H1 (cell line): ENCODE data around the gene AIG1. TPM values are rescaled to one million over a fixed set of nuclear protein-coding genes. Genes with fewer than 3 reads are reported as not detected.

Experiments used
- ATF3 ChIP-seq: IDR thresholded peaks from 2 replicates; pipeline ENCODE4 v1.6.1; 2011; ENCODE audit warnings: low read depth, mild to moderate bottlenecking, low read length; ENCODE audit not compliant: insufficient read depth
- CEBPB ChIP-seq: IDR thresholded peaks from 2 replicates; pipeline ENCODE4 v1.6.1; 2012; ENCODE audit warnings: low read depth, low read length
- CHD1 ChIP-seq: IDR thresholded peaks from 2 replicates; pipeline ENCODE4 v1.6.1; 2012; ENCODE audit warnings: low read depth, low read length, improper control_type of control experiment
- CHD7 ChIP-seq: fragments of 300-600 bp; sonication (generic); IDR thresholded peaks from 2 replicates; pipeline ENCODE4 v1.7.1; 2012; ENCODE audit warnings: low read length, moderate library complexity, mild to moderate bottlenecking, inconsistent platforms; ENCODE audit not compliant: insufficient replicate concordance
- CREB1 ChIP-seq: IDR thresholded peaks from 2 replicates; pipeline ENCODE4 v1.6.1; 2012; ENCODE audit warnings: inconsistent platforms
- GABPA ChIP-seq: IDR thresholded peaks from 2 replicates; pipeline ENCODE4 v1.6.1; 2011; ENCODE audit warnings: mild to moderate bottlenecking, low read length, moderate library complexity, borderline replicate concordance; ENCODE audit not compliant: insufficient read depth
- MAFK ChIP-seq: IDR thresholded peaks from 2 replicates; pipeline ENCODE4 v1.6.1; 2012; ENCODE audit warnings: low read depth, mild to moderate bottlenecking, improper control_type of control experiment, low read length
- POU5F1 ChIP-seq: IDR thresholded peaks from 2 replicates; pipeline ENCODE4 v1.6.1; 2011; ENCODE audit warnings: low read depth, mild to moderate bottlenecking, low read length, moderate library complexity
- RNF2 ChIP-seq: fragments of 200-900, 300-1000 bp; sonication (generic); IDR thresholded peaks from 2 replicates; pipeline ENCODE4 v1.7.1; 2016; ENCODE audit warnings: borderline replicate concordance, low read depth, mild to moderate bottlenecking, antibody characterized with exemption, low read length; ENCODE audit not compliant: poor library complexity, severe bottlenecking; ENCODE audit errors: missing control alignments
- SIRT6 ChIP-seq: IDR thresholded peaks from one replicate; pipeline ENCODE4 v1.7.1; 2012; ENCODE audit warnings: low read length, inconsistent platforms
- SIX5 ChIP-seq: IDR thresholded peaks from 2 replicates; pipeline ENCODE4 v1.6.1; 2011; ENCODE audit warnings: mild to moderate bottlenecking, low read depth, low read length
- SP2 ChIP-seq: IDR thresholded peaks from 2 replicates; pipeline ENCODE4 v1.6.1; 2012; ENCODE audit warnings: mild to moderate bottlenecking, low read length, inconsistent platforms
- polyA plus RNA-seq, 7 experiments: library from polyadenylated mRNA; depleted of rRNA in 3 of 7; stranded (reverse) in 5 of 7; unstranded in 2 of 7; fragments of >200 nt in 5 of 7; fragments of 200-250 nt in 2 of 7; gene quantifications; 1 replicate in 5 of 7; 2 replicates in 1 of 7; 4 replicates in 1 of 7; pipeline versions ENCODE4 v1.2.1 to v1.2.3, GENCODE V29; 2011 to 2013; ENCODE audit warnings: missing spikeins in 2 of 7, mixed read lengths in 2 of 7
- total RNA-seq: library from RNA; stranded (reverse); fragmentation: NEBNext Ultra II Directional; extraction: Animal tissue kit (Norgen Biotek cat#: 25700); gene quantifications from 2 replicates; pipeline ENCODE4 v1.2.1, GENCODE V29; 2021

AIG1 gene
- total and polyA plus RNA-seq, 2 of the 8 experiments (the other 6 are each of a cell fraction or from before 2014, with no cell fraction given) = 56.6 to 58.4 TPM

- TF ChIP-seq CHD7 = no peak
- TF ChIP-seq GABPA = no peak
- no peak for TF ChIP-seq ATF3
- TF ChIP-seq CEBPB = no peak
- TF ChIP-seq POU5F1 = no peak
- TF ChIP-seq SIRT6 = no peak
- no peak for TF ChIP-seq CHD1
- no peak for TF ChIP-seq RNF2
- no peak for TF ChIP-seq MAFK
- TF ChIP-seq SIX5 = no peak
- TF ChIP-seq CREB1 = no peak
- TF ChIP-seq SP2 = no peak
Measured at GRCh38 chr6:143333081-143333480, 272.4 kb downstream of the AIG1 start (continued).
